Duodenal mucosa (tissue), 2 donors: ENCODE measurements around the gene SOD3.

Experiments used
- H3K27ac ChIP-seq: one replicate; pipeline ENCODE4 v1.7.0; 2013; ENCODE audit warnings: low read depth, low read length
- H3K27me3 ChIP-seq, 2 donors: one replicate each; pipeline ENCODE4 v1.7.0; 2013; ENCODE audit warnings: low read length in 2 of 2, control low read depth in 1 of 2; ENCODE audit not compliant: insufficient read depth in 2 of 2, control insufficient read depth in 1 of 2
- H3K36me3 ChIP-seq, 2 donors: one replicate each; pipeline ENCODE4 v1.7.0; 2013; ENCODE audit warnings: low read length in 2 of 2, control low read depth in 1 of 2; ENCODE audit not compliant: insufficient read depth in 2 of 2, control insufficient read depth in 1 of 2
- H3K4me1 ChIP-seq, 2 donors: one replicate each; pipeline ENCODE4 v1.7.0; 2013; ENCODE audit warnings: low read length in 2 of 2, control low read depth in 1 of 2; ENCODE audit not compliant: insufficient read depth in 2 of 2, control insufficient read depth in 1 of 2
- H3K4me3 ChIP-seq, 2 donors: one replicate each; pipeline ENCODE4 v1.7.0; 2013; ENCODE audit warnings: low read length in 2 of 2, low read depth in 1 of 2
- H3K9ac ChIP-seq, 2 donors: one replicate each; pipeline ENCODE4 v1.7.0; 2013; ENCODE audit warnings: low read length in 2 of 2, low read depth in 1 of 2
- H3K9me3 ChIP-seq, 2 donors: one replicate each; pipeline ENCODE4 v1.7.0; 2013; ENCODE audit warnings: low read length in 2 of 2, control low read depth in 1 of 2; ENCODE audit not compliant: control insufficient read depth in 1 of 2

Gene SOD3

DNA sequence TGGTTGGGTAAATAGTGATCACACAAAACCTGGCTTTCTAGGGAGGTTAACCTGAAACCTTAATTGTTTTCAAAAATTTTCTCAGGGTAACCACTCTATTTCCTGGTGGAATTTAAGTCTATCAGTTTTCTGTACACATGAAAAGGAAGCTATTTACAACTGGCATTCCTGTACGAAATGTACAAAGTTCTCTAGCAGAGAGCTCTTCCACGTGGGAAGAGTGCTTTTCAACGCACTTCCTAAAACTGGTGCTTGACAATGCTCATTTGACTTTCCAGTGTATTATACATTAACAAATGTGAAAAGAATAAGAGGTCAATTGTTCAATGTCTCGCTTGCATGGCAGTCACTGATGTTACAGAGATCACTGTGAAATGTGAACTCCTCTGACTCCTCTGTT, 2.8 kb upstream of the SOD3 start:
- Histone ChIP-seq H3K4me3 (no peak overlapping the region), H3K9me3 (no peaks in the 10 kb centered on the region), H3K27me3 (peaks cover 0 to 7% of the 10 kb centered on the region in 2 donors), H3K27ac (no peak overlapping the region), H3K9ac (no peak overlapping the region), H3K4me1 (peaks cover 0 to 5% of the 10 kb centered on the region in 2 donors), H3K36me3 (no peaks in the 10 kb centered on the region)

DNA sequence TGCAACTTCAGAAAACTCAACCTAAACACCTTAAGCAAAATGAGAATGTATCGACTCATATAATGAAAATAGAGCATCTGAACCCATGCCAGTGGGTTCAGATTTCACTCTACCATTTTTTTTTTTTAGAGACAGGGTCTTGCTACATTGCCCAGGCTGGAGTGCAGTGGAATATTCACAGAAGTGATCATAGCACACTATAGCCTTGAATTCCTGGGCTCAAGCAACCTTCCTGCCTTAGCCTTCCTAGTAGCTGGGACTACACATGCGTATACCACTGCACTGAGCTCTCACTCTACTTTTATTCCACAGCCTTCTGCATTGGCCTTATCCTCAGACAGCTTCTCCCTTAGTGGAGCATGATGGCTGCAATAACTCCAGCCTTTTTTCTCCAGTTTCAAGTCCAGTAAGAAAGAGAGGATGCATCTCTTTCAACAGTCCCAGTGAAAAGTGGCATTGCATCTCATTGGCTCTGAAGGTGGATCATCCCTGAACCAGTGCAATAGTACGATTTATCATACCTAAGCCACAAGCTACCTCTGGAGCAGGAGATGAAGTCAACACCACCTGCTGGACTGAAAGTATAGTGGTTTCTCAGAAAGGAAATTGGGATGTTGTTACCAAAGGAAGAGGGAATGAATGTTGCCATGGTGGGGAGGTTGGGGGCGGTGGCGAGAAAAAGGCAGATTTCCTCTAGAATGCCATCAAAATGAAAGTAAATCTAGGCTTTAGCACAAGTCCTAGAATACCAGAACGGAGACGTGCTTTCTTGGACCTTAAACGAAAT, 2.0 kb upstream of the SOD3 start:
- Histone ChIP-seq H3K9ac (no peak overlapping the region), H3K9me3 (no peaks in the 10 kb centered on the region), H3K36me3 (no peaks in the 10 kb centered on the region), H3K27ac (no peak overlapping the region), H3K27me3 (peaks cover 4 to 7% of the 10 kb centered on the region in 2 donors), H3K4me3 (no peak overlapping the region), H3K4me1 (peaks cover 0 to 5% of the 10 kb centered on the region in 2 donors)

DNA sequence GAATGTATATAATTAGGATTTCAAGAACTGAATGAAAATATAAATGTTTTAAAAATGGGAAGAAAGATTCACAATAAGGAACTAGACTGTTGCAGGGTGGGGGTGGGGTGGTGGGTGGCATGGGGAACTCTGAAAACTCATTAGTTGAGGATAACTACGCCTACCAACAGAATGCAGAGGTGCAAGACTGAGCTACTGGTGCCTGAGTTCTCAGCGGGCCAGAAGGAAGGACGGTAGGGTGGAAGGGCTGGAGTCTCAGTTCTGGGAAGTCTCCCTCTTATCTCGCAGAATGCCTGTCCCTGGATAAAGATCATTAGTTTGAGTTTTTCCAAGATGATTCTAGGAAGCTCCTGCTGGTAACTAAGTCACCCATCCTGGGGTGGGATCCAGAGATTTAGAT, 1.3 kb upstream of the SOD3 start:
- Histone ChIP-seq H3K36me3 (no peaks in the 10 kb centered on the region), H3K4me3 (no peak overlapping the region), H3K27me3 (peaks cover 9% of the 10 kb centered on the region in 2 donors), H3K4me1 (peaks cover 0 to 5% of the 10 kb centered on the region in 2 donors), H3K9ac (no peak overlapping the region), H3K9me3 (no peaks in the 10 kb centered on the region), H3K27ac (no peak overlapping the region)

DNA sequence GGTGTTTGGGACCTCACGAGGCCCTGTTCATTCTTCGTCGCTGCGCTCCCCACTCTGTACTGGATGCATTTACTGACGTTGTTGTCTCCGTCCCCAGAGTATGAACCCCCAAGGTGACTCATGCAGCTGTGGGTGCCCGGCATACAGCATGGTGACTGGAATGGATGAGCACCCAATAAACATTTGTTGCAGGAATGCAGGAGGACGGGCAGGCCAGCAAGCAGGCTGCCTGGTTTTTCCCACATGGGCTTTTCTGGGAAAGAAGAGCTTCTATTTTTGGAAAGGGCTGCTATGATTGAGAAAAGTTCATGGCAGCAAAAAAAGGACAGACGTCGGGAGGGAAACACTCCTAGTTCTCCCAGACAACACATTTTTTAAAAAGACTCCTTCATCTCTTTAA, 893 bp upstream of the SOD3 start:
- Histone ChIP-seq H3K27ac (peak overlapping the region; percentile 41), H3K9ac (no peak overlapping the region), H3K4me3 (peak overlapping the region in 1 of 2 donors; percentile 4)

DNA sequence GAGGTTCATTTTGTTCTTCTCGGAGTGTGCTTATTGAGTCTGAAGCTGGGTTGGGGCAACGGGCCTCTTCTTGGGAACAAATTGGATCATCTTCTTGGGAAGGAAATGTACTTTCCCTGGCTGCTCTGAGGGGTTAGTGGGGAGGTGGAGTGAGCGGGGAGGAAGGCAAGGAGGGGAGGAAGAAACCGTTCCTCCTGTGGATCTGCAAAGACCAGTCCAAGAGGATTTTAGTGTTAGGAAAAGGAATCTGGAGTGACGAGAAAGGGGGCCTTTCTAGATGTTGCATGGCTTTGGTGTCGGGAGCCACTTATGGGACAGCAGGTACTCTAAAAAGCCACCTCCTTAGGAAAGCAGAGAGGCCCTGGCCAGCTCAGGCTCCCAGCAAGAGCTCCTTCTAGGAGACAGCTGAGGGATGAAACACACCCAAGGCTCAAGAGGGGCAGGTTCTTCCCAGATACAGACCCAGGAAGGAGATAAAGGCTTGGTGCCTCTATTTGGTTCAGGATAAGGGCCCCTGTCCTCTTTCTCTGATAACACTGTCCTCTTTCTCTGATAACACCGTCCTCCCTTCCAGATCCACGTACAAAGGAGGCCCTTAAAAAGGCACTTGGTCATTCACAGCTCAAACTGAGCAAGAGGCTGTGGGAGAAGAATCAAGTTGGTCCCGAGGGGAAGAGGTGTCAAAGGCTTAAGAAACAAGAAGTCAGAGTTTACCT, 451 bp downstream of the SOD3 start:
- Histone ChIP-seq H3K4me1 (peaks cover 0 to 5% of the 10 kb centered on the region in 2 donors), H3K27ac (no peak overlapping the region), H3K36me3 (no peaks in the 10 kb centered on the region), H3K9ac (peak overlapping the region in 1 of 2 donors; percentile 13), H3K27me3 (peaks cover 20 to 24% of the 10 kb centered on the region in 2 donors), H3K4me3 (peak overlapping the region; percentile 18 to 41), H3K9me3 (no peaks in the 10 kb centered on the region)

More for the DNA sequence above, 893 bp upstream of the SOD3 start:
- H3K4me1 ChIP-seq, result peaks cover 0 to 5% of the 10 kb centered on the region in 2 donors
- H3K9me3 ChIP-seq, result no peaks in the 10 kb centered on the region
- peaks cover 13% of the 10 kb centered on the region in 2 donors for H3K27me3 ChIP-seq
- H3K36me3 ChIP-seq, result no peaks in the 10 kb centered on the region

DNA sequence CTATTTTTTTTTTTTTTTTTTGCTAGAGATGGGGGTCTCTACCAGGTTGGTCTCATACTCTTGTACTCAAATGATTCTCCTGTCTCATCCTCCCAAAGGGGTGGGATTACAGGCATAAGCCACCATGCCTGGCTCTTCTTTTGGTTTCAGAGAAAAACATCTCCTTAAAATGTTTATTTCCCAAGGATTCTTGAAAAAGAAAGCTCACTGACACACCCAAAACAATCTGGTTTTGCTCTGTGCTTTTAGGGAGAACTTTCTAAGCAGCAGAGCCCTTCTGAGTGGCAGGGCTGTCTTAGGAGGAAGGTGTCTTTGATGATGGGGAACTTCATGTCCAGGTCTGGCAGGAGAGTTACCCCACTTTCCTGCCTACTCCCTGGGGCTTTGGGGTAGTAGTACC, 1.2 kb downstream of the SOD3 start:
- Histone ChIP-seq H3K27me3 (peaks cover 27 to 32% of the 10 kb centered on the region in 2 donors), H3K4me1 (peaks cover 0 to 5% of the 10 kb centered on the region in 2 donors), H3K4me3 (no peak overlapping the region), H3K9ac (no peak overlapping the region), H3K9me3 (no peaks in the 10 kb centered on the region), H3K36me3 (no peaks in the 10 kb centered on the region), H3K27ac (no peak overlapping the region)

DNA sequence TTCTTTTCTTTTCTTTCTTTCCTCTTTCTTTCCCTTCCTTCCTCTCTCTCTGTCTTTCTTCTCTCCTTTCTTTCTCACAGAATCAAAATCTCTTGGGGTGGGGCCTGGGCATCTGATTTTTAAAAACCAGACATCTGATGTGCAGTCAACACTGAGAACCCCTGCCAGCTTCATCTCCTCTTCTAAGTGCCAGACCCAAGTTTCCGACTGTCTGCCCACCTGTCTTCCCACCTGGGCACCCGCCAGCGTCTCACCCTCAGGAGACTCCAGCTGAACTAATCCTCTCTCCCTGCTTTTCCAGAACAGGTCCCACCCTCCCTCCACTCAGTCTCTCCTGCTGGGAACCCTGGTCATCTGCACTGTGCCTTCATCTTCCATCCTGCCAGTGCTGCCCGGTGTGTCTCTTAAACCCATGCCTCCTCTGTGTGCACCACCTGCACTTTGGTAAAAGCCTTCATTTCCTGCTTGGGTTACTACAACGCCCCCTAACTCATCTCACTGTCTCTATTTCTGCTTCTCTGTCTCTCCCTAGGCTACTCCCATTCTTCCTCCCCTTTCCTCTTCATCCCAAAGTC, 2.8 kb downstream of the SOD3 start:
- H3K27ac ChIP-seq, result no peak overlapping the region

DNA sequence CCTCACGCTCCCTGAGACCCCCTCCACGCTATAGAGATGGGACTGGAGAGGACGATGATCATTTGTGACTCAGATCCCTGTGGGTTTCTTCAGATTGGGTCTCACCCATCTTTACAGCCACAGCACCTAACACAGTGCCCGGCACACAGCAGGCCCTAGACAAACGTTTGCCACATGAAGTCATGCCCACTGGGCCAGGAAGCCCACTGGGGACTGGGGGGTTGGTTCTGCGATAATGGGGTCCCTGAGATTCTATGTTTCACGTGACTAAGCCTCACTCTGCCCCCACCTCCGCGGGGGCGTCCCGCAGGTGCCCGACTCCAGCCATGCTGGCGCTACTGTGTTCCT, 3.8 kb downstream of the SOD3 start:
- Histone ChIP-seq H3K9me3 (no peaks in the 10 kb centered on the region), H3K27me3 (peaks cover 27 to 36% of the 10 kb centered on the region in 2 donors), H3K4me1 (no peaks in the 10 kb centered on the region), H3K4me3 (no peak overlapping the region), H3K36me3 (no peaks in the 10 kb centered on the region), H3K27ac (no peak overlapping the region), H3K9ac (no peak overlapping the region)

More for the DNA sequence above, 2.8 kb downstream of the SOD3 start:
- Histone ChIP-seq H3K27me3 (peaks cover 27 to 36% of the 10 kb centered on the region in 2 donors), H3K4me3 (no peak overlapping the region), H3K4me1 (no peaks in the 10 kb centered on the region), H3K9ac (no peak overlapping the region), H3K9me3 (no peaks in the 10 kb centered on the region), H3K36me3 (no peaks in the 10 kb centered on the region)

DNA sequence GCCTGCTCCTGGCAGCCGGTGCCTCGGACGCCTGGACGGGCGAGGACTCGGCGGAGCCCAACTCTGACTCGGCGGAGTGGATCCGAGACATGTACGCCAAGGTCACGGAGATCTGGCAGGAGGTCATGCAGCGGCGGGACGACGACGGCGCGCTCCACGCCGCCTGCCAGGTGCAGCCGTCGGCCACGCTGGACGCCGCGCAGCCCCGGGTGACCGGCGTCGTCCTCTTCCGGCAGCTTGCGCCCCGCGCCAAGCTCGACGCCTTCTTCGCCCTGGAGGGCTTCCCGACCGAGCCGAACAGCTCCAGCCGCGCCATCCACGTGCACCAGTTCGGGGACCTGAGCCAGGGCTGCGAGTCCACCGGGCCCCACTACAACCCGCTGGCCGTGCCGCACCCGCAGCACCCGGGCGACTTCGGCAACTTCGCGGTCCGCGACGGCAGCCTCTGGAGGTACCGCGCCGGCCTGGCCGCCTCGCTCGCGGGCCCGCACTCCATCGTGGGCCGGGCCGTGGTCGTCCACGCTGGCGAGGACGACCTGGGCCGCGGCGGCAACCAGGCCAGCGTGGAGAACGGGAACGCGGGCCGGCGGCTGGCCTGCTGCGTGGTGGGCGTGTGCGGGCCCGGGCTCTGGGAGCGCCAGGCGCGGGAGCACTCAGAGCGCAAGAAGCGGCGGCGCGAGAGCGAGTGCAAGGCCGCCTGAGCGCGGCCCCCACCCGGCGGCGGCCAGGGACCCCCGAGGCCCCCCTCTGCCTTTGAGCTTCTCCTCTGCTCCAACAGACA, 4.4 kb downstream of the SOD3 start:
- no peaks in the 10 kb centered on the region for H3K9me3 ChIP-seq
- H3K4me1 ChIP-seq, result no peaks in the 10 kb centered on the region
- H3K4me3 ChIP-seq, result peak overlapping the region; percentile 47 to 51
- H3K27ac ChIP-seq, result no peak overlapping the region
- H3K36me3 ChIP-seq, result no peaks in the 10 kb centered on the region
- no peak overlapping the region for H3K9ac ChIP-seq
- peaks cover 27 to 36% of the 10 kb centered on the region in 2 donors for H3K27me3 ChIP-seq
